CD4-positive, alpha-beta memory T cell (primary cell): Measurements from ENCODE around the gene KRT32. TPM values are rescaled to one million over a fixed set of nuclear protein-coding genes. Genes with fewer than 3 reads are reported as not detected.

Experiments used
- CTCF ChIA-PET: fragments of 350-600 bp; sonication (Branson Sonifier 250); formaldehyde crosslinking; loops from one replicate; lab custom pipeline; 2021; ENCODE audit warnings: inconsistent platforms; ENCODE audit not compliant: partially characterized antibody; lab: Charles Lee
- POLR2A ChIA-PET: fragments of 350-600 bp; sonication (Branson Sonifier 250); formaldehyde crosslinking; loops from one replicate; lab custom pipeline; 2021; ENCODE audit not compliant: partially characterized antibody; lab: Charles Lee
- DNase-seq, 5 donors: peaks; one replicate each; pipeline versions ENCODE4 v3.0.0 to v3.0.0-alpha.2; 2020 to 2022; ENCODE audit warnings: mixed read lengths in 1 of 5
- H3K27ac ChIP-seq: one replicate; pipeline ENCODE4 v1.7.0; 2013; ENCODE audit warnings: low read depth, low read length
- H3K27me3 ChIP-seq: 2 replicates; pipeline ENCODE4 v1.7.0; 2013; ENCODE audit warnings: mild to moderate bottlenecking, low read length, moderate library complexity; ENCODE audit not compliant: insufficient read depth
- H3K36me3 ChIP-seq: 2 replicates; pipeline ENCODE4 v1.7.0; 2013; ENCODE audit warnings: mild to moderate bottlenecking, low read length, moderate library complexity; ENCODE audit not compliant: insufficient read depth
- H3K4me1 ChIP-seq: 2 replicates; pipeline ENCODE4 v1.7.0; 2013; ENCODE audit warnings: mild to moderate bottlenecking, low read length, moderate library complexity; ENCODE audit not compliant: insufficient read depth
- H3K4me3 ChIP-seq, 2 donors: one replicate each; pipeline ENCODE4 v1.7.0; 2013; ENCODE audit warnings: low read length in 2 of 2, mild to moderate bottlenecking in 1 of 2
- H3K9me3 ChIP-seq, 2 donors: one replicate each; pipeline ENCODE4 v1.7.0; 2013; ENCODE audit warnings: low read length in 2 of 2, control low read depth in 1 of 2; ENCODE audit not compliant: control insufficient read depth in 1 of 2
- H3K27ac Mint-ChIP-seq, 7 donors: one replicate each; pipeline ENCODE4 v1.8.0; 2020 to 2021; ENCODE audit warnings: mixed read lengths in 7 of 7, mild to moderate bottlenecking in 6 of 7, inconsistent platforms in 3 of 7, moderate library complexity in 3 of 7
- H3K27me3 Mint-ChIP-seq, 2 donors: one replicate each; pipeline ENCODE4 v1.8.0; 2020 to 2021; ENCODE audit warnings: mixed read lengths in 2 of 2
- H3K36me3 Mint-ChIP-seq, 2 donors: one replicate each; pipeline ENCODE4 v1.8.0; 2020 to 2021; ENCODE audit warnings: mixed read lengths in 2 of 2, inconsistent platforms in 1 of 2, mild to moderate bottlenecking in 1 of 2
- H3K4me1 Mint-ChIP-seq, 4 donors: one replicate each; pipeline ENCODE4 v1.8.0; 2020 to 2021; ENCODE audit warnings: mixed read lengths in 4 of 4, mild to moderate bottlenecking in 1 of 4
- H3K4me3 Mint-ChIP-seq, 8 donors: one replicate each; pipeline ENCODE4 v1.8.0; 2020 to 2021; ENCODE audit warnings: mixed read lengths in 8 of 8, mild to moderate bottlenecking in 7 of 8, moderate library complexity in 6 of 8, inconsistent platforms in 3 of 8
- H3K9me3 Mint-ChIP-seq, 8 donors: one replicate each; pipeline ENCODE4 v1.8.0; 2020 to 2021; ENCODE audit warnings: mixed read lengths in 8 of 8, mild to moderate bottlenecking in 5 of 8, inconsistent platforms in 3 of 8, moderate library complexity in 1 of 8
- intact Hi-C: fragments of 100-400 bp; cut with micrococcal nuclease; formaldehyde crosslinking; loops from one replicate; pipeline ENCODE4 v1.15.1; 2023
- polyA plus RNA-seq, 2 donors: library from polyadenylated mRNA; unstranded; fragments of 300-500 nt; fragmentation: Illumina TruSeq; gene quantifications; one replicate each; pipeline ENCODE4 v1.2.3, GENCODE V29; 2021
- total RNA-seq, 2 experiments: library from RNA; stranded (reverse); gene quantifications; one replicate each; pipeline ENCODE4 v1.2.3, GENCODE V29; 2021

KRT32 gene
- total and polyA plus RNA-seq, 4 experiments from 2014 or later, result not detected

DNA sequence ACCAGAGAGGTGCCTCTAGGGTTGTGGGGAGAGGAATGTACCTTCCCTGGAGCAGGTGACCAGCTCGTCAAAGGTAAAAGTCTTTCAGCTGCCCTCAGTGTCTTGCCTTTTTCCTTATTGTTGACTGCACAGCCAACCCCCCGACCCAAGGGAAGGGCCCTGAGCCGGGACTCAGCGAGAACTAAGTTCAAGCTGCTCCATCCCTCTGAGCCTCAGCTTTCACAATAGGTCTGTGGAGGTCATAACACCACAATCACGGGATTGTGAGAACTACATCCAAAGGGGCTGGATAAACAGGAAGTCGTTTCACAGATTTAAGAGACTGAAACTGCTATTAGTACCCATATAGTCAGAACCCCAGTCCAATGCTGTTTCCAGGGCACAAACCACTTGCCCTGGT, 25.2 kb upstream of the KRT32 start:
- CTCF ChIA-PET, result interaction anchor here (0.9 to 1.3 kb wide), 2 partner anchors 170 to 171 kb away, joined by 3 to 4 read pairs; no protein-coding TSS in a partner anchor
- Mint-ChIP-seq H3K4me1 (peaks cover 10 to 38% (median 20%) of the 10 kb centered on the region in 4 donors), H3K4me3 (no peak overlapping the region), H3K27ac (peak overlapping the region in 3 of 7 donors; percentile 5 to 42 (median 37)), H3K36me3 (no peaks in the 10 kb centered on the region), H3K27me3 (no peaks in the 10 kb centered on the region), H3K9me3 (no peaks in the 10 kb centered on the region)
- H3K9me3 ChIP-seq, result no peaks in the 10 kb centered on the region
- DNase-seq, result peak in 1 of 5 donors; percentile 19
- peaks cover 22% of the 10 kb centered on the region for H3K4me1 ChIP-seq
- H3K27ac ChIP-seq, result no peak overlapping the region
- H3K36me3 ChIP-seq, result no peaks in the 10 kb centered on the region
- H3K27me3 ChIP-seq, result no peaks in the 10 kb centered on the region
- H3K4me3 ChIP-seq, result no peak overlapping the region
- POLR2A ChIA-PET, result interaction anchor here (1.3 kb wide), 1 partner anchor 151 kb away, joined by 3 read pairs; no protein-coding TSS in a partner anchor
- intact Hi-C loops, result no loop called here

DNA sequence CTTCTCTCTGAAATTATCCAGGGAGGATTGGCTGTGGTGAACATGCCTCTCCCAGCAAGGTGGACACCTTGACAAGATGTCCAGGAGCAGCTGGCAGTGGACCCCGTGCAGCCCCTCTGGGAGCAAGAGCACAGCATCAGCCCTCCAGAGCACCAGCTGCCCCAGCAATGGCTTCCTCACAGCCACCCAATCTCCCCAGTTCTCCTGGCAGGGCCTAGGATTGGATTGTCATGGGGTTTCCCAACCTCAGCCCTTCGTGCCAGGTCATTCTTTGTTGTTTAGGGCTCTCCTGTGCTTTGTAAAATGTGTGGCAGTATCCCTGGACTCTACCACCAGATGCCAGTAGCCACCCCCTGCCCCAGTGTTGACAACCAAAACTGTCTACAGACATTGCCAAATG, 24.3 kb upstream of the KRT32 start:
- CTCF ChIA-PET, result no interaction called here
- Mint-ChIP-seq H3K36me3 (no peaks in the 10 kb centered on the region), H3K27me3 (no peaks in the 10 kb centered on the region), H3K9me3 (no peaks in the 10 kb centered on the region), H3K4me1 (peaks cover 8 to 30% (median 16%) of the 10 kb centered on the region in 4 donors), H3K27ac (no peak overlapping the region), H3K4me3 (no peak overlapping the region)
- H3K36me3 ChIP-seq, result no peaks in the 10 kb centered on the region
- no peaks in the 10 kb centered on the region for H3K27me3 ChIP-seq
- no peak overlapping the region for H3K4me3 ChIP-seq
- DNase-seq, result peak in 1 of 5 donors; percentile 7
- intact Hi-C loops, result no loop called here
- H3K27ac ChIP-seq, result no peak overlapping the region
- no peaks in the 10 kb centered on the region for H3K9me3 ChIP-seq
- POLR2A ChIA-PET, result no interaction called here
- peaks cover 13% of the 10 kb centered on the region for H3K4me1 ChIP-seq

GRCh38 chr17:41490000-41490990, 23.1 kb upstream of the KRT32 start:
- intact Hi-C loops, result no loop called here
- Histone ChIP-seq H3K4me1 (peaks cover 11% of the 10 kb centered on the region), H3K27me3 (no peaks in the 10 kb centered on the region), H3K9me3 (no peaks in the 10 kb centered on the region), H3K27ac (no peak overlapping the region), H3K36me3 (no peaks in the 10 kb centered on the region), H3K4me3 (no peak overlapping the region)
- Mint-ChIP-seq H3K27ac (peak overlapping the region in 5 of 7 donors; percentile 4 to 82 (median 22)), H3K36me3 (no peaks in the 10 kb centered on the region), H3K4me1 (peaks cover 6 to 26% (median 12%) of the 10 kb centered on the region in 4 donors), H3K9me3 (no peaks in the 10 kb centered on the region), H3K27me3 (no peaks in the 10 kb centered on the region), H3K4me3 (peak overlapping the region in 3 of 8 donors; percentile 5 to 52 (median 11))
- CTCF ChIA-PET, result interaction anchor here (1.5 to 1.6 kb wide), 2 partner anchors 10 to 168 kb away, joined by 3 to 7 read pairs; partner anchors contain the start of gene KRT35
- DNase-seq, result no peak
- POLR2A ChIA-PET, result no interaction called here

- H3K4me1 ChIP-seq, result peaks cover 11% of the 10 kb centered on the region
- H3K27ac ChIP-seq, result no peak within 1 kb of the TSS
- peak within 1 kb of the TSS in 5 of 7 donors; percentile 4 to 82 (median 22) for H3K27ac Mint-ChIP-seq
- POLR2A ChIA-PET, result no interaction called here
- H3K36me3 ChIP-seq, result no peaks in the 10 kb centered on the region
- DNase-seq, result no peak
- H3K36me3 Mint-ChIP-seq, result no peaks in the 10 kb centered on the region
- H3K9me3 Mint-ChIP-seq, result no peaks in the 10 kb centered on the region
- H3K27me3 Mint-ChIP-seq, result no peaks in the 10 kb centered on the region
- peaks cover 6 to 26% (median 12%) of the 10 kb centered on the region in 4 donors for H3K4me1 Mint-ChIP-seq
- no peaks in the 10 kb centered on the region for H3K27me3 ChIP-seq
- CTCF ChIA-PET, result interaction anchor here (1.5 to 1.6 kb wide), 2 partner anchors 9 to 167 kb away, joined by 3 to 7 read pairs; partner anchors contain the start of gene KRT35
- H3K4me3 Mint-ChIP-seq, result peak within 1 kb of the TSS in 3 of 8 donors; percentile 5 to 52 (median 11)
- intact Hi-C loops, result no loop called here
- no peak within 1 kb of the TSS for H3K4me3 ChIP-seq
- H3K9me3 ChIP-seq, result no peaks in the 10 kb centered on the region
Measured at GRCh38 chr17:41489531-41489930, 22.3 kb upstream of the KRT32 start, which contains the start of gene KRT36. KRT36 (minus strand) TSS chr17:41489910; CDS start chr17:41489864, 46 bp downstream.

- H3K36me3 Mint-ChIP-seq, result no peaks in the 10 kb centered on the region
- no peaks in the 10 kb centered on the region for H3K27me3 Mint-ChIP-seq
- ChIA-PET CTCF (interaction anchor here (1.2 to 1.7 kb wide), 3 partner anchors 9 to 631 kb away, joined by 3 to 8 read pairs (median 3); no protein-coding TSS in a partner anchor), POLR2A (no interaction called here)
- intact Hi-C loops, result no loop called here
- no peak overlapping the region for H3K27ac Mint-ChIP-seq
- H3K9me3 ChIP-seq, result no peaks in the 10 kb centered on the region
- DNase-seq, result no peak
- H3K4me3 ChIP-seq, result no peak overlapping the region
- peak overlapping the region in 1 of 8 donors; percentile 21 for H3K4me3 Mint-ChIP-seq
- H3K4me1 Mint-ChIP-seq, result peaks cover 2 to 16% (median 11%) of the 10 kb centered on the region in 4 donors
- no peaks in the 10 kb centered on the region for H3K36me3 ChIP-seq
- no peaks in the 10 kb centered on the region for H3K27me3 ChIP-seq
- H3K27ac ChIP-seq, result no peak overlapping the region
- H3K4me1 ChIP-seq, result peaks cover 11% of the 10 kb centered on the region
- no peaks in the 10 kb centered on the region for H3K9me3 Mint-ChIP-seq
Measured at GRCh38 chr17:41486809-41487530, 19.8 kb upstream of the KRT32 start.

DNA sequence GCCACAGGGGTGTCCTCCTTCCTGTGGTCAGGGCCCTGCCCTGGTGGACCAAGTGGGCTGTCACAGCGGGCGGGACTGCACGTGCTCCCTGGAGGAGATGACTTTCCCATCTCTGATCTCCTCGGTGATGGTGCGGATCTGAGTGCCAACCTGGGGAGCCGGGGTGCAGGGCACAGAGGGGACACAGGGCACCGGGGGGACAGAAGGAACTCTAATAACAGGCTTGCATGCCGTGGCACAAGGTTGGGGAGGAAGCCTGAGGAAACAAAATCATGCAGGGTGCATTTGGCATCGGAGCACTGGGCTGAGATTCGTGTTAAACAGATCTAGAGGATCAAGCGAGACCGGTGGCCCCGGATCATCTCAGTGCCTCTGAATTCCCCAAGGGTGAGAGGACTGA, 19.1 kb upstream of the KRT32 start:
- Histone ChIP-seq H3K27ac (no peak overlapping the region), H3K36me3 (no peaks in the 10 kb centered on the region), H3K9me3 (no peaks in the 10 kb centered on the region), H3K4me3 (no peak overlapping the region), H3K4me1 (peaks cover 11% of the 10 kb centered on the region), H3K27me3 (no peaks in the 10 kb centered on the region)
- H3K36me3 Mint-ChIP-seq, result no peaks in the 10 kb centered on the region
- no peak overlapping the region for H3K27ac Mint-ChIP-seq
- ChIA-PET POLR2A (no interaction called here), CTCF (interaction anchor here (1.2 kb wide), 1 partner anchor 62 kb away, joined by 3 read pairs; no protein-coding TSS in a partner anchor)
- DNase-seq, result no peak
- H3K4me1 Mint-ChIP-seq, result peaks cover 2 to 16% (median 10%) of the 10 kb centered on the region in 4 donors
- no peaks in the 10 kb centered on the region for H3K9me3 Mint-ChIP-seq
- H3K4me3 Mint-ChIP-seq, result no peak overlapping the region
- H3K27me3 Mint-ChIP-seq, result no peaks in the 10 kb centered on the region
- intact Hi-C loops, result no loop called here
